Astrocyte (in vitro differentiated cells and primary cell): Measurements from ENCODE around the gene SACS.
"Not testable (repeated sequence)": the region's sequence is repeated elsewhere in the genome, so short reads cannot be mapped to it uniquely, and the experiment has no call there.

Experiments used
- CTCF ChIP-seq: IDR thresholded peaks from 2 replicates; pipeline ENCODE4 v1.5.1; 2011; ENCODE audit warnings: low read depth, mild to moderate bottlenecking, inconsistent platforms, low read length, moderate library complexity; ENCODE audit not compliant: insufficient read depth
- EZH2 ChIP-seq: IDR thresholded peaks from 2 replicates; pipeline ENCODE4 v1.6.1; 2012; ENCODE audit warnings: mild to moderate bottlenecking, low read length, inconsistent platforms; ENCODE audit not compliant: insufficient read depth

DNA sequence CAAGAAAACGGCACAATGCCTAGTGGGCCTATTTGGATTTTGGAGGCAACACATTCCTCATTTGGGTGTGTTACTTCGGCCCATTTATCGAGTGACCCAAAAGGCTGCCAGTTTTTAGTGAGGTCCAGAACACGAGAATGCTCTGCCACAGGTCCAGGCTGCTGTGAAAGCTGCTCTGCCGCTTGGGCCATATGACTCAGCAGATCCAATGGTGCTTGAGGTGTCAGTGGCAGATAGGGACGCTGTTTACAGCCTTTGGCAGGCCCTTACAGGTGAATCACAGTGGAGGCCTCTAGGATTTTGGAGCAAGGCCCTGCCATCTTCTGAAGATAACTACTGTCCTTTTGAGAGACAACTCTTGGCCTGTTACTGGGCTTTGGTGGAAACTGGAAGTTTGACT, 118.7 kb downstream of the SACS start:
- not testable (repeated sequence) for TF ChIP-seq CTCF, EZH2
